IMR-90 (cell line): ENCODE data around the gene UNC5A. TPM values are rescaled to one million over a fixed set of nuclear protein-coding genes. Genes with fewer than 3 reads are reported as not detected.

ENCODE experiments used
- ATAC-seq: fragments of 200-7000 bp; cut with Tn5 transposase; 2 replicates; pipeline ENCODE4 v1.9.1; 2020; ENCODE audit warnings: low read depth, mild to moderate bottlenecking, moderate library complexity
- BruUV-seq: library from RNA; stranded (reverse); fragments of 400-500 nt; replicated peaks from 2 replicates; lab custom pipeline; 2021; lab: Mats Ljungman, UMichigan
- CTCF ChIA-PET: fragments of 300-600 bp; formaldehyde crosslinking; extraction: SDS; loops from one replicate; lab custom pipeline; 2021; ENCODE audit warnings: antibody characterized with exemption; lab: Yijun Ruan, JAX
- POLR2A ChIA-PET: fragments of 300-600 bp; sonication (Branson Sonifier 250); formaldehyde crosslinking; loops from one replicate; lab custom pipeline; 2022; ENCODE audit warnings: antibody characterized with exemption; ENCODE audit not compliant: unreplicated experiment; lab: Charles Lee
- DNase-seq: peaks from one replicate; pipeline ENCODE4 v3.0.0; 2013
- H2AFZ ChIP-seq: replicated peaks from 2 replicates; pipeline ENCODE3; 2013; ENCODE audit warnings: low read length, mild to moderate bottlenecking; ENCODE audit not compliant: poor library complexity
- H2AK5ac ChIP-seq: 2 replicates; pipeline ENCODE4 v1.6.1; 2013; ENCODE audit warnings: low read depth, low read length, inconsistent platforms
- H2AK9ac ChIP-seq: replicated peaks from 2 replicates; pipeline ENCODE3; 2013; ENCODE audit warnings: mild to moderate bottlenecking, low read depth, low read length, moderate library complexity; ENCODE audit not compliant: poor library complexity
- H2BK120ac ChIP-seq: 2 replicates; pipeline ENCODE4 v1.6.1; 2013; ENCODE audit warnings: low read depth, low read length, inconsistent platforms
- H2BK15ac ChIP-seq: 3 replicates; pipeline ENCODE4 v1.6.1; 2013; ENCODE audit warnings: low read depth, low read length, inconsistent platforms
- H2BK20ac ChIP-seq: 2 replicates; pipeline ENCODE4 v1.6.1; 2013; ENCODE audit warnings: low read depth, mild to moderate bottlenecking, inconsistent platforms, low read length, moderate library complexity
- H2BK5ac ChIP-seq: 2 replicates; pipeline ENCODE4 v1.6.1; 2013; ENCODE audit warnings: mild to moderate bottlenecking, low read depth, low read length, inconsistent platforms; ENCODE audit not compliant: poor library complexity, severe bottlenecking
- H3K14ac ChIP-seq: replicated peaks from 2 replicates; pipeline ENCODE4 v1.6.1; 2013; ENCODE audit warnings: low read depth, low read length, inconsistent platforms
- H3K18ac ChIP-seq: 2 replicates; pipeline ENCODE4 v1.6.1; 2013; ENCODE audit warnings: low read depth, low read length, control low read depth
- H3K23ac ChIP-seq: 2 replicates; pipeline ENCODE4 v1.6.1; 2013; ENCODE audit warnings: low read depth, low read length, inconsistent platforms
- H3K27ac ChIP-seq: 2 replicates; pipeline ENCODE4 v1.5.1; 2013; ENCODE audit warnings: mild to moderate bottlenecking, control low read depth, low read length; ENCODE audit not compliant: insufficient read depth
- H3K27me3 ChIP-seq: 2 replicates; pipeline ENCODE4 v1.6.1; 2013; ENCODE audit warnings: low read length; ENCODE audit not compliant: control insufficient read depth, insufficient read depth
- H3K36me3 ChIP-seq: 2 replicates; pipeline ENCODE4 v1.6.1; 2013; ENCODE audit warnings: low read length, mixed read lengths; ENCODE audit not compliant: control insufficient read depth, insufficient read depth
- H3K4ac ChIP-seq: 2 replicates; pipeline ENCODE4 v1.6.1; 2013; ENCODE audit warnings: low read depth, low read length, inconsistent platforms
- H3K4me1 ChIP-seq: 2 replicates; pipeline ENCODE4 v1.6.1; 2013; ENCODE audit warnings: low read length, mixed read lengths; ENCODE audit not compliant: control insufficient read depth, insufficient read depth
- H3K4me2 ChIP-seq: 2 replicates; pipeline ENCODE4 v1.6.1; 2013; ENCODE audit warnings: low read depth, mild to moderate bottlenecking, control low read depth, low read length, moderate library complexity
- H3K4me3 ChIP-seq: 2 replicates; pipeline ENCODE4 v1.5.1; 2013; ENCODE audit warnings: low read depth, mild to moderate bottlenecking, control low read depth, low read length, moderate library complexity; ENCODE audit not compliant: insufficient read depth
- H3K56ac ChIP-seq: 2 replicates; pipeline ENCODE4 v1.6.1; 2013; ENCODE audit warnings: low read length, inconsistent platforms; ENCODE audit not compliant: insufficient read depth; ENCODE audit errors: extremely low read depth
- H3K79me1 ChIP-seq, 2 experiments: 2 replicates each; pipeline ENCODE4 v1.6.1; 2013; ENCODE audit warnings: low read length in 2 of 2, inconsistent platforms in 1 of 2, low read depth in 1 of 2
- H3K9ac ChIP-seq: 2 replicates; pipeline ENCODE4 v1.6.1; 2013; ENCODE audit warnings: low read depth, low read length, control low read depth
- H3K9me1 ChIP-seq: 2 replicates; pipeline ENCODE4 v1.6.1; 2013; ENCODE audit warnings: low read length, inconsistent platforms; ENCODE audit not compliant: insufficient read depth
- H3K9me3 ChIP-seq: 2 replicates; pipeline ENCODE4 v1.6.1; 2013; ENCODE audit warnings: low read length; ENCODE audit not compliant: control insufficient read depth, insufficient read depth
- H4K20me1 ChIP-seq: 2 replicates; pipeline ENCODE4 v1.6.1; 2013; ENCODE audit warnings: low read length, inconsistent platforms; ENCODE audit not compliant: insufficient read depth
- H4K5ac ChIP-seq: 2 replicates; pipeline ENCODE4 v1.6.1; 2013; ENCODE audit warnings: mild to moderate bottlenecking, low read depth, low read length, control low read depth
- H4K8ac ChIP-seq, 2 experiments: 2 replicates each; pipeline ENCODE4 v1.6.1; 2013; ENCODE audit warnings: low read depth in 2 of 2, low read length in 2 of 2, control low read depth in 1 of 2, inconsistent platforms in 1 of 2
- H4K91ac ChIP-seq: 2 replicates; pipeline ENCODE4 v1.6.1; 2013; ENCODE audit warnings: low read depth, low read length, inconsistent platforms; ENCODE audit not compliant: insufficient read depth
- BHLHE40 ChIP-seq: fragments of 150-350 bp; IDR thresholded peaks from 2 replicates; pipeline ENCODE4 v1.6.1; 2016; ENCODE audit warnings: mild to moderate bottlenecking, low read depth, low read length
- CEBPB ChIP-seq: IDR thresholded peaks from 2 replicates; pipeline ENCODE4 v1.6.1; 2012; ENCODE audit warnings: low read depth, low read length, improper control_type of control experiment
- CHD1 ChIP-seq: IDR thresholded peaks from 2 replicates; pipeline ENCODE4 v1.6.1; 2012; ENCODE audit warnings: low read depth, low read length, improper control_type of control experiment
- CTCF ChIP-seq: conservative IDR thresholded peaks from 2 replicates; pipeline ENCODE4 v1.5.1; 2012; ENCODE audit warnings: mild to moderate bottlenecking, low read depth, low read length, improper control_type of control experiment
- FOS ChIP-seq: fragments of 150-350 bp; IDR thresholded peaks from 2 replicates; pipeline ENCODE4 v1.6.1; 2016; ENCODE audit warnings: low read depth, low read length
- MAFK ChIP-seq: IDR thresholded peaks from 2 replicates; pipeline ENCODE4 v1.6.1; 2012; ENCODE audit warnings: low read depth, low read length, improper control_type of control experiment
- MAZ ChIP-seq: IDR thresholded peaks from 2 replicates; pipeline ENCODE4 v1.6.1; 2012; ENCODE audit warnings: low read depth, mild to moderate bottlenecking, low read length, improper control_type of control experiment, moderate library complexity, borderline replicate concordance
- MXI1 ChIP-seq: IDR thresholded peaks from 2 replicates; pipeline ENCODE4 v1.6.1; 2012; ENCODE audit warnings: low read depth, mild to moderate bottlenecking, low read length, moderate library complexity, borderline replicate concordance
- NFE2L2 ChIP-seq: fragments of 150-350 bp; IDR thresholded peaks from 2 replicates; pipeline ENCODE4 v1.6.1; 2016; ENCODE audit warnings: low read depth, mild to moderate bottlenecking, low read length
- POLR2A ChIP-seq: IDR thresholded peaks from 2 replicates; pipeline ENCODE4 v1.6.1; 2012; ENCODE audit warnings: mild to moderate bottlenecking, low read depth, low read length
- RAD21 ChIP-seq: IDR thresholded peaks from 2 replicates; pipeline ENCODE4 v1.6.1; 2012; ENCODE audit warnings: low read length, improper control_type of control experiment
- RFX5 ChIP-seq: IDR thresholded peaks from 2 replicates; pipeline ENCODE4 v1.8.0; 2012; ENCODE audit warnings: low read depth, mild to moderate bottlenecking, low read length, moderate library complexity
- SMC3 ChIP-seq: fragments of 150-350 bp; IDR thresholded peaks from 2 replicates; pipeline ENCODE4 v1.6.1; 2016; ENCODE audit warnings: low read depth, mild to moderate bottlenecking, antibody characterized with exemption, low read length, moderate library complexity
- USF2 ChIP-seq: fragments of 150-350 bp; IDR thresholded peaks from 2 replicates; pipeline ENCODE4 v1.6.1; 2017; ENCODE audit warnings: mild to moderate bottlenecking, antibody characterized with exemption, low read length, low read depth
- WGBS, 2 experiments: methylation state at CpG; one replicate each; pipeline versions ENCODE4 v1.1.5 to v1.1.7; 2013; ENCODE audit warnings: missing lambda C conversion rate in 2 of 2; ENCODE audit not compliant: insufficient read length in 1 of 2; ENCODE audit errors: extremely low coverage in 2 of 2; 5-methylcytosine and 5-hydroxymethylcytosine counted together
- dilution Hi-C: fragments of 300-500 bp; cut with HindIII; formaldehyde crosslinking; loops from one replicate; pipeline ENCODE4 v1.14.3; 2018; ENCODE audit warnings: low sequenced_read_pairs; ENCODE audit not compliant: unreplicated experiment
- in situ Hi-C: fragments of 300-500 bp; cut with MboI; formaldehyde crosslinking; loops from 3 replicates; pipeline ENCODE4 v1.14.3; 2019; ENCODE audit warnings: low sequenced_read_pairs, inconsistent platforms, mixed read lengths
- intact Hi-C: fragments of 100-400 bp; cut with micrococcal nuclease; formaldehyde crosslinking; loops from 2 replicates; pipeline ENCODE4 v1.10.0; 2022
- polyA plus RNA-seq, 3 experiments: library from polyadenylated mRNA; depleted of rRNA; stranded (reverse); fragments of >200 nt; gene quantifications; 2 replicates each; pipeline ENCODE4 v1.2.3, GENCODE V29; 2012; ENCODE audit warnings: low replicate concordance in 1 of 3
- total RNA-seq: library from RNA; depleted of rRNA; stranded (reverse); fragments of >200 nt; gene quantifications from 2 replicates; pipeline ENCODE4 v1.2.3, GENCODE V29; 2012
- TF ChIP-seq, protein P1 (sequence below): fragments of 150-350 bp; IDR thresholded peaks from 2 replicates; pipeline ENCODE4 v1.6.1; 2016; ENCODE audit warnings: low read depth, mild to moderate bottlenecking, low read length, moderate library complexity, borderline replicate concordance

UNC5A gene
- total and polyA plus RNA-seq, 2 of the 4 experiments (the other 2 are of a cell fraction): not detected

DNA sequence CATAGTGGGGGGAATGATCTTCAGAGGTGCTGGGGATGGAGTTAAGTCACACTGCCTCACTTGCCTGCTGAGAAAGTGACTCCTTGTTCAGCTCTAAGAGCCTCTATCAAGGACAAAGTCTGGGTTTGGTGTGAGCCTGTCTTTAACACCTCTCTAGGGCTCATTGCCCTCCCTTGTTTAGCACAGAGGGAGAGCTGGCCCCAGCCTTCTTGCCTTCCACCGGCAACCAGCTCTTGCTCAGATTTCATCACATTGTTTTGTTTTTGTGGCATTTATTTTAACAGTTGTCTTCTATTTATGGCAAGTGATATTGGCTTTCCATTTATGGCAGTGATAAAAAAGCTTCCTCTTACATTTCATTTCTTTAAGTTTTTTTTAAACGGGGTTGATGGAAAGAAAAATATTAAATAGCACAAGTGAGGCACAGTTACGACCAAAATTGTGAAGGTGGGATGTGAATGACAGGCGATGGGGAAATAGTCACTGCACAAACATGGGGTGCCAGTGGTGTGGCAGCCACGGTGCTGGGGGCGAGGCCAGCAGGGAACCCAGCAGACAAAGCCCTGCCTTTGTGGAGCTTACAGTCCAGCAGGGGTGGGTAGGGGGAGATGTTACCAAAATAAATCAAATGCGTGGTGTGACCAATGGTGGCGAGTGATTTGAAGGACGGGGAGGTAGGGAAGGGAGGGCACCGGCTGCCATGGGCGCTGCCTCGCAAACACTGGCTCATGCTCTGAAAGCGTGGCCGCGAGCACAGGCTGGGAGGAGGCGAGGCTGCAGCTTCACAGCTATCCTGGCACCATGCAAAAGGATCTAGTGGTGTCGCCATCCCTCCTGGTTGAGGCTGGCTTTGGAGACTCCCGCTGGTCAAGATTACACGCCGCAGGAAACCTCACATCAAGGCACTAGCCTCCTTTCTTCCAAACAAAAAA lies 21.2 kb upstream of the UNC5A start:
- H3K4ac ChIP-seq: no peak overlapping the region
- in situ Hi-C loops (no loop called here), intact Hi-C loops (no loop called here), dilution Hi-C loops (no loop called here)
- no peak overlapping the region for H4K91ac ChIP-seq
- H2AFZ ChIP-seq: no peak overlapping the region
- no peak overlapping the region for H4K8ac ChIP-seq
- H2BK15ac ChIP-seq: no peak overlapping the region
- H3K9me1 ChIP-seq: no peaks in the 10 kb centered on the region
- H3K9me3 ChIP-seq: no peaks in the 10 kb centered on the region
- H3K27me3 ChIP-seq: peaks cover 64% of the 10 kb centered on the region
- no peak overlapping the region for H3K56ac ChIP-seq
- no peak overlapping the region for H2BK120ac ChIP-seq
- H3K9ac ChIP-seq: no peak overlapping the region
- no peak overlapping the region for H3K14ac ChIP-seq
- H4K5ac ChIP-seq: no peak overlapping the region
- H2AK5ac ChIP-seq: no peak overlapping the region
- POLR2A ChIA-PET: no interaction called here
- WGBS, 2 experiments: 26% methylated on average over 11 of the region's 20 CpGs; no CpG with 5 or more reads in 1 of the 2 experiments
- no peaks in the 10 kb centered on the region for H4K20me1 ChIP-seq
- H3K36me3 ChIP-seq: no peaks in the 10 kb centered on the region
- CTCF ChIA-PET: no interaction called here
- no peak overlapping the region for H2BK5ac ChIP-seq
- peaks cover 2% of the 10 kb centered on the region; the same call in 1 of the 2 replicates for H3K4me1 ChIP-seq
- H3K23ac ChIP-seq: no peak overlapping the region
- no peak overlapping the region for H2BK20ac ChIP-seq
- H3K27ac ChIP-seq: no peak overlapping the region
- no peak overlapping the region for H3K18ac ChIP-seq
- no peak overlapping the region for H3K4me2 ChIP-seq
- ATAC-seq (no peak), DNase-seq (no peak)
- H2AK9ac ChIP-seq: no peak overlapping the region
- H3K79me1 ChIP-seq: no peaks in the 10 kb centered on the region
- H3K4me3 ChIP-seq: no peak overlapping the region
- no TSS peak for BruUV-seq
- TF ChIP-seq CTCF (no peak), RFX5 (no peak), CHD1 (no peak), FOS (no peak), MAFK (no peak), BHLHE40 (no peak), SMC3 (no peak), NFE2L2 (no peak), MXI1 (no peak), POLR2A (no peak), USF2 (no peak), CEBPB (no peak), RAD21 (no peak), MAZ (no peak)
- TF ChIP-seq, protein P1, sequence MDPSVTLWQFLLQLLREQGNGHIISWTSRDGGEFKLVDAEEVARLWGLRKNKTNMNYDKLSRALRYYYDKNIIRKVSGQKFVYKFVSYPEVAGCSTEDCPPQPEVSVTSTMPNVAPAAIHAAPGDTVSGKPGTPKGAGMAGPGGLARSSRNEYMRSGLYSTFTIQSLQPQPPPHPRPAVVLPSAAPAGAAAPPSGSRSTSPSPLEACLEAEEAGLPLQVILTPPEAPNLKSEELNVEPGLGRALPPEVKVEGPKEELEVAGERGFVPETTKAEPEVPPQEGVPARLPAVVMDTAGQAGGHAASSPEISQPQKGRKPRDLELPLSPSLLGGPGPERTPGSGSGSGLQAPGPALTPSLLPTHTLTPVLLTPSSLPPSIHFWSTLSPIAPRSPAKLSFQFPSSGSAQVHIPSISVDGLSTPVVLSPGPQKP: no peak
